HS-5 (cell line): Measurements from ENCODE around the gene TMTC2.
"Not testable (repeated sequence)": the region's sequence is repeated elsewhere in the genome, so short reads cannot be mapped to it uniquely, and the experiment has no call there.

ENCODE experiments used
- DNase-seq: peaks from one replicate; pipeline ENCODE4 v3.0.0-alpha.2; 2012; ENCODE audit warnings: low read depth

The TMTC2 gene

GRCh38 chr12:83082690-83083276 lies 396.1 kb downstream of the TMTC2 start:
- no peak for DNase-seq

GRCh38 chr12:83083616-83084015 lies 396.9 kb downstream of the TMTC2 start:
- DNase-seq: no peak

GRCh38 chr12:83084516-83085234 lies 398.0 kb downstream of the TMTC2 start:
- no peak for DNase-seq

DNA sequence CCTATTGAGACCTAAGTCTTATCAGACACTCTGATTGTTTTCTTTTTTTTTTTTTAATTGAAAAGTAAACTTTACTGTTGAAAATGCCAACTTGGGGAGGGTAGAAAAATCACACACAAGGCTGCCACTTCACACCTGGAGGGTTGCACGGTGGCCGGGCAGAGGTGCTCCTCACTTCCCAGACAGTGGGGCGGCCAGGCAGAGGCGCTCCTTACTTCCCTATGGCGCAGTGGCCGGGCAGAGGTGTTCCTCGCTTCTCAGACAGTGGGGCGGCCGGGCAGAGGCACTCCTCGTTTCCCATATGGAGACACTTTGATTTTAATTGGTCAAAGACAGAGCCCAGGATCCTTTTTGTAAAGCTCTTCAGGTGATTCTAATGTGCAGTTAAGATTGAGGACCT lies 399.3 kb downstream of the TMTC2 start:
- DNase-seq: no peak

GRCh38 chr12:83089575-83089974 lies 402.9 kb downstream of the TMTC2 start:
- DNase-seq: no peak

GRCh38 chr12:83092129-83092528 lies 405.4 kb downstream of the TMTC2 start:
- no peak for DNase-seq

DNA sequence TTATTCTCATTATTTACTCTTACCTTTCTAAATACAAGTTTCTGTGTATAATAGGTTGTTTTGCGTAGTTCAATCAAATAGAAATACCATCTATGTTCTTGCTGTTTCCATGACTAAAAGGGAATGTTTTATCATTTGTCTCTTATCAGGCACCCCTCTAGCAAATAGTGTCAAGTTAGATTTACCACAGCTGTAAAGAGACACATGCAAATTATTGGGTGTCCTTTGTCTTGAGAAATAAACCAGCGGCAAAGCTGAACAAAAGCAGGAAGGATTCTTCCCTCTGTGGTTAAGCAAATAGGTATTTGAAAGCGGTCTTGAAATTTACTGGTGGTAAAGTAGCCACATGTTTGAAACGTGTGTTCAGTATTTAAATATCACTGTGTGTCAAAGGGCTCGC lies 405.9 kb downstream of the TMTC2 start:
- DNase-seq: no peak

- no peak for DNase-seq
Measured at GRCh38 chr12:83093426-83093825, 406.7 kb downstream of the TMTC2 start.

DNA sequence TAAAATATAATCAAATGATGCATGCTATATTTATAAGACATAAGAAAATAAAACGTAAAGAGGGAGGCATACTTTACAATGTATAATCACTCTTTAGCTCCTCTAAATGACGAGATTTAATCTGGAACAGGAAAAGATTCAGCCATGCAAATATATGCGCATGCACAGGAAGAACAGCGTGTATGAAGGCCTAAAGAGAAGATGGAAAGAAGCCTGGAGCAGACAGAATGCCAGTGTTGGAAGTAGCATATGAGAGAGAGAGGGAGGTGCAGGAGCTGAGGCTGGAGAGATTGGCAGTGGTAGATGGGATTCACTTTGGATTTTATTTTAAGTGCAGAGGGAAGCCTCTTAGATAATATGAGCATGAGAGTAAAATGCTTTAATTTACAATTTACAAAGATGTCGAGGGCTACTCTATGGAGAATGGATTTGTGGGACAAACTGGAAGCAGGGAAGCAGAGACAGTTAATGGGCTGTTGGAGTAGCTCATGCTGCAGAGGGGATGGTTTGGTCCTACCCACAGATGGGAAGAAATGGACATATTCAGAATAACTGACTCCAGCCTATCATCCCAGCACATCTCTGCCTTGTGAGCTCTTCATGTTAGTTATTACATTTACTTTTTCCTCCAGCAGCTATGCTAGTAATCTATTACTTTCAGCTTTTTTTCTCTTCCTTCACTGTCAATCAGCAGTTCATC lies 411.1 kb downstream of the TMTC2 start:
- no peak for DNase-seq

- DNase-seq: no peak
Measured at GRCh38 chr12:83099436-83099835, 412.7 kb downstream of the TMTC2 start.

GRCh38 chr12:83102499-83102898 lies 415.8 kb downstream of the TMTC2 start:
- DNase-seq: no peak

DNA sequence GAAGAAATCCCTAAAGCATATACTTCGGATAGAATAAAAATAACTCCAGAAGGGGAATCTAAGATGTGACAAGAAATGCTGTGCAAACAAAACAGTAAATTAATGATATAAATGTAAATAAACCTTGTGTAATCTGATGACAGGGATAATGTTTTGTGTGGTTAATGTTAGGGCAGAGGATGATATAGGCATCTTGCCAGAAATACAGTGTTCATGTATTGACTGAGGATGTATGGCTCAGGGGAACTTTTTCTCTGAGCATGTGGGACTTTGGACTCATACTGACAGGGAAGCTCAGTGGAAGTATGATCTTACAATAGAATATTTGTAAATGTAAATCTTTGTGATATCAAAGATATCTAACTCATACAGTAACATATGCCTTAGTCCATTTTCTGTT lies 420.2 kb downstream of the TMTC2 start:
- no peak for DNase-seq

DNA sequence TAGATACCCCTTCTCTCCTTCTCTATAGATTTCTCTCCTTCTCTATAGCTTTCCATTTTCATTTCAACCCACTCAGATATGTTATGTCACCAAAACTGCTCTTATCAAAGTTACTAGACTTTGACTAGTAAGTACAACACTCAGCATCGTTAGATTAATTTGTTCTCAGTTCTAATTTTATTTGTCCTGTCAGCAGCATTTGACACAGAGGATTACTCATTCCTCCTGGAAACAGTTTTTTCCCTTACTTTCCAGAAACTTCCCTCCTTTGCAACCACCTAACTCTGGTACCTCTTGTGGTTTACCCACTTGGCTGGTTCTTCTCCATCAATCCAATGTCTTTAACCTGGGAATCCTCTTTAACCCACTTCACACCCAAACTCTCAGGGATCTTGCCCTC lies 423.7 kb downstream of the TMTC2 start:
- DNase-seq: no peak

GRCh38 chr12:83113945-83114344 lies 427.2 kb downstream of the TMTC2 start:
- DNase-seq: no peak

- DNase-seq: no peak
Measured at GRCh38 chr12:83114966-83115365, 428.3 kb downstream of the TMTC2 start.

DNA sequence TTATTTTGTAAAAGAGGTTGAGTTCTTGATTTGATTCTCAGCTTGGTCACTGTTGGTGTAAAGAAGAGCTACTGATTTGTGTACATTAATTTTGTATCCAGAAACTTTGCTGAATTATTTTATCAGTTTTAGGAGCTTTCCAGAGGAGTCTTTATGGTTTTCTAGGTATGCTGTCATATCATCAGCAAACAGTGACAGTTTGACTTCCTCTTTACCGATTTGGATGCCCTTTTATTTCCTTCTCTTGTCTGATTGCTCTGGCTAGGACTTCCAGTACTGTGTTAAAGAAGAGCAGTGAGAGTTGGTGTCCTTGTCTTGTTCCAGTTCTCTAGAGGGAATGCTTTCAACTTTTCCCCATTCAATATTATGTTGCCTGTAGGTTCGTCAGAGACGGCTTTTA lies 431.2 kb downstream of the TMTC2 start:
- not testable (repeated sequence) for DNase-seq

DNA sequence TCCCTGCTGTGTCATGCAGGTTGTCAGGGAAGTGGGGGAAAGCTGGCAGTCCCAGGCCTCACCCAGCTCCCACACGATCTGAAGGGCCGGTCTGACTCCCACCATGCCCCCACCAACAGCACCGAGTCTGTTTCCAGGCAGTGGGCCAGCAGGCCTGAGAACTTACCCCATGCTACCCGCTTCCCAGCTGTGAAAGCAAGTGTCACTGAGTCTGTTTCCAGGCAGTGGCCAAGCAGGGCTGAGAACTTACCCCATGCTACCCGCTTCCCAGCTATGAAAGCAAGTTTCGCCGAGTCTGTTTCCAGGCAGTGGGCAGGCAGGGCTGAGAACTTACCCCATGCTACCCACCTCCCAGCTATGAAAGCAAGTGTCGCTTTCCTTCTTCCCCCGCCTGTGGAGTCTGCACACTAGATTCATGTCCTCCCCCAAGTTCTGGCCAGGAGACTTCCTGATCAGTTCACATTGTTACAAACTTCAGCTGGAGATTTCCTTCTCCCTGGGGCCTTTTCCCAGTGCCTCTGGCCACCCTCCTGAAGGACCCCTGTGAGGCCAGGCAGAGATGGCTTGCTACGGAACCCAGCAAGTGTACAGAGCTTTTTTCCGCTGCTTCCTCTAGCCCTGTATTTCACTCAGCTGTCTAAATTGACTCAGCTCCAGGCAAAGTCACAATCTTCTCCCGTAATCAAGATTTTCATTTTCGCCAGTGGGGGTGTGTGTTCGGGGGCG lies 435.4 kb downstream of the TMTC2 start:
- DNase-seq: no peak

- no peak for DNase-seq
Measured at GRCh38 chr12:83122623-83122934, 435.9 kb downstream of the TMTC2 start.

DNA sequence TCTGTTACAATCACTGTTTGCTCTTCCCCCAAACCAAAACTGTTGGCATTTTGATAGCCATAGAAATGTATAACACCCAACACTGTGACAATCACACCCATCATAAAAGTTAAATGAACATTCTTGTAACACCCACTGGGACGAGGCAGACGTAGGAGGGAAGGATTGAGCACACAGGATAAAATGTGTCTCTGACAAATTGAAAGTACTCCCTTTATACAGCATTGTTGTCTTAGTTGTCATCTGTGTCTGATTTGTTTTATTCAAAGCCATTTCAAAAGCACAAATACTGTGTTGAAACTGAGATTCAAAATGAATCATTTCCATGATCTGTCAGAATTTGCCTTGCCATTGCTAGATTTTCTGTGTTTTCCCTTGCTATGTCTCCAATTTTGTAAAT lies 436.3 kb downstream of the TMTC2 start:
- DNase-seq: no peak

- DNase-seq: no peak
Measured at GRCh38 chr12:83128540-83128939, 441.8 kb downstream of the TMTC2 start.

DNA sequence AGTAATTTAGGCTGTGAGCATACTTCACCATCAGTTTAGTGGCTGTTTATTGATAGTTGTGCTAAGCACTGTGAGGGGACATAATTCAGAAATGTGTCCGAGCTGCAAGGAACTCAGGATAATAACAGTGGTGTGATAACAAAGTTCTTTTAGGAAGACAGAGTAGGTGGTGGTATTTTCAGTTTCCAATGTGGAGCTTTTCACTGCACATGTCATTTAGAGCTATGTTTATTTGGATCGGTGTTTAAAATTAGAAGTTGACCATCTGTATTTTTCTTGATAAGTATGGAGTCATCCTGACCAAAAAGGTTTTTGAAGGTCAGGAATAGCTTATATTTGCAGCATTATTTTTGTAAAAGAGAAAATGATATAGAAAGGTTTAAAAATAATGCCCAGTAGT lies 443.5 kb downstream of the TMTC2 start:
- DNase-seq: no peak

DNA sequence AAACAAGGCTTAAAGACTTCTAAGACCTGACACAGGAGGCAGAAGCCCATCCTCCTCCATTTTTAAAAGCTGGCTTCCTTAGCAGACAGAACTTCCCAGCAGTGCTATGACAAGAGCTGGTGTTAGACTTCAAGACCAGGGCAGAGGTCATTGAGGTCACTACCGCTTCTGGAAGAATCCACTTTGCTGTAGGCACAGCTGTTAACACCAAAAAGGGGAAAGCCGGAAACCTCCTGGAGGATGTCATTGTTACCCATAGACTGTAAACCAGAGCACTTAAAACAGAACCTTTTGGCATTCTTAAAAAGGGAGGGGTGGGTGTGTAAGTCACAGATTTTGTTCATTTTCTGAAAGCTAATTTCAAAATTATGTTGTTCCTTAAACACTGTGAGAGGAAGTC lies 445.7 kb downstream of the TMTC2 start:
- DNase-seq: no peak

DNA sequence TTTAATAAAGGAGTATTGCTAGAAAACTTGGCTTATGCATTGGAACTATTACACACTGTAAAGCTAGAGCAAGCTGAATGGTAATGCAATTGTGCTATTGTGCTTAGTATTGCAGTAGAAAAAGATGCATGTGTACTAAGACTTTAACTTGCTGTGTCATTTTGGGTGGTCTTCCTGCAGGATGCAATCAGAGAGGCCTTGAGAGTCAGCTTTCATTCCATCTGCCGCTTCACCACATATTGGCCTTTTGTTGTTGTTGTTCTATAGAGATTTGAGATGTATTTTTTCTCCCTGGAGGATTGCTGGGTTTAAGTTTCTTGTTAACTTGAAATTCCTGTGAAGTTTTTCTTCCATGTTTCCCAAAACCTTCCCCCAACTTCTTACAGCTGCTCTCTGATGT lies 449.7 kb downstream of the TMTC2 start:
- no peak for DNase-seq
